Measurements from ENCODE around the gene APOBEC4. TPM values are rescaled to one million over a fixed set of nuclear protein-coding genes. Genes with fewer than 3 reads are reported as not detected.

APOBEC4 gene
- total and polyA plus RNA-seq, 8 donors: not detected

DNA sequence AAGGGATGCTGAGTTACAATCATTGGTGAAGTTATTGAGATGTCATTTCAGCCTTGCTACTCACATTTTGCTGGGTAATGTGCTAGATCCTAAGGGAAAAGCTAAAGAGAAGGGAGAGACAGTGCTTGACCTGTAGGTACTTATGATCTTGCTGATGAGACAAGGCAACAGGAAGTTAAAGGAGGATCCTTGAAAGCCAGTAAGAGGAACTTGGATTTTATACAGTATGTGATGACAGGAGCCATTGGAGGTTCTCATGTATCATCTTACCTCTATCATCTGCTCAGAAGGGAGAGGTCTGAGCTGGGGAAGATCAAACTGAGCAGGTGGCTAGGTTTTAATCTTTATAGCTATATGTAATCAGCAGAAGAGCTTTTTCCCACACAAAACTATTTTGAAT, 6.3 kb downstream of the APOBEC4 start:
- intact Hi-C loops (cut with DNase I; ENCODE audit: low total_unique reads): no loop called here
- no peaks in the 10 kb centered on the region for H3K27me3 ChIP-seq
- no peak overlapping the region for H3K27ac ChIP-seq
- no peaks in the 10 kb centered on the region for H3K36me3 ChIP-seq
- peaks cover 0 to 2% (median 0%) of the 10 kb centered on the region in 4 donors for H3K4me1 ChIP-seq
- no peak for DNase-seq
- H3K9me3 ChIP-seq: no peaks in the 10 kb centered on the region
- TF ChIP-seq, protein P1, sequence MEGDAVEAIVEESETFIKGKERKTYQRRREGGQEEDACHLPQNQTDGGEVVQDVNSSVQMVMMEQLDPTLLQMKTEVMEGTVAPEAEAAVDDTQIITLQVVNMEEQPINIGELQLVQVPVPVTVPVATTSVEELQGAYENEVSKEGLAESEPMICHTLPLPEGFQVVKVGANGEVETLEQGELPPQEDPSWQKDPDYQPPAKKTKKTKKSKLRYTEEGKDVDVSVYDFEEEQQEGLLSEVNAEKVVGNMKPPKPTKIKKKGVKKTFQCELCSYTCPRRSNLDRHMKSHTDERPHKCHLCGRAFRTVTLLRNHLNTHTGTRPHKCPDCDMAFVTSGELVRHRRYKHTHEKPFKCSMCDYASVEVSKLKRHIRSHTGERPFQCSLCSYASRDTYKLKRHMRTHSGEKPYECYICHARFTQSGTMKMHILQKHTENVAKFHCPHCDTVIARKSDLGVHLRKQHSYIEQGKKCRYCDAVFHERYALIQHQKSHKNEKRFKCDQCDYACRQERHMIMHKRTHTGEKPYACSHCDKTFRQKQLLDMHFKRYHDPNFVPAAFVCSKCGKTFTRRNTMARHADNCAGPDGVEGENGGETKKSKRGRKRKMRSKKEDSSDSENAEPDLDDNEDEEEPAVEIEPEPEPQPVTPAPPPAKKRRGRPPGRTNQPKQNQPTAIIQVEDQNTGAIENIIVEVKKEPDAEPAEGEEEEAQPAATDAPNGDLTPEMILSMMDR (IDR thresholded peaks at IDR 0.05): no peak
- TF ChIP-seq EP300 (IDR thresholded peaks at IDR 0.05) (no peak), POLR2A (IDR thresholded peaks at IDR 0.05) (no peak), POLR2AphosphoS5 (IDR thresholded peaks at IDR 0.05) (no peak)
- no peak overlapping the region for H3K4me3 ChIP-seq

DNA sequence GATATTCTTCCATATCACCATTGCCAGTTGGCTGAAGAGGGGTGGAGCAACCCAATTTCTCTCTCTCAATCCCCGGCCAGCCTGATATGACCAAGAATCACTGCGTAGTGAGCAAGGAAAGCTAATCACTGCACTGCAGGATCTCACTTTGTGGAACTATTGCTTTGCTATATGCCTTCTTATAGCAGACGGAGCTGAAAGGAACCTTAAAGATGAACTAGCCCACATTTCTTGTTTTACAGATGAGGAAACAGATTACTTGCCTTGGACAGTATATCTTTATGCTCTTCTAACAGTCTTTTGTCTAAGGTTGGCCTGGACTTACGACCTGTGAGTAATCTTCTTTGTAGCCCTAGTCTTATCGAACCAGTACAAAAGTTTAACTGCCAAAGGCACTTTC, 7.6 kb downstream of the APOBEC4 start:
- H3K27me3 ChIP-seq: no peaks in the 10 kb centered on the region
- H3K36me3 ChIP-seq: no peaks in the 10 kb centered on the region
- no peak for DNase-seq
- H3K9me3 ChIP-seq: no peaks in the 10 kb centered on the region
- no peaks in the 10 kb centered on the region for H3K4me1 ChIP-seq
- WGBS, 5 donors: 73 to 85% (median 81%) methylated on average over 5 of the region's 5 CpGs
- H3K4me3 ChIP-seq: no peak overlapping the region
- no peak for TF ChIP-seq POLR2AphosphoS5 (IDR thresholded peaks at IDR 0.05)
- TF ChIP-seq, protein P1 (IDR thresholded peaks at IDR 0.05): no peak
- no peak for TF ChIP-seq EP300 (IDR thresholded peaks at IDR 0.05)
- no peak for TF ChIP-seq POLR2A (IDR thresholded peaks at IDR 0.05)
- intact Hi-C loops (cut with DNase I; ENCODE audit: low total_unique reads): no loop called here
- H3K27ac ChIP-seq: no peak overlapping the region

DNA sequence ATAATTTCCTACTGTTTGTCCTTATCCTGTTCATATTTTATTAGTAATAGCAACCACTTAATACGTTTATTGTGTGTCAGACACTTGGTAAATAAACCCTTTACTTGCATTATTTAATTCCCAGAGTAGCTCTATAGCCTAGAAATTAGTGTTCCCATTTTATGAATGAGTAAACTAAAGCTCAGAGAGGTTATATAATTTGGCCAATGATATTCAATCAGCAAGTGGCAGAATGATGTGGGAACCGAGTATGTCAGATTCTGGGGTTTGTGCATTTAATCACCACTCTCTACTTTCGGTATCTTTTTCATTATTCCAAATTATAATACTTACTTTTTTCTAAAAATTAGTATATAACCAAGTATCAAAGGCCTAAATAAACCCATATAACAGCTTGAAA, 10.9 kb downstream of the APOBEC4 start:
- Histone ChIP-seq H3K4me3 (no peak overlapping the region), H3K27me3 (no peaks in the 10 kb centered on the region), H3K9me3 (no peaks in the 10 kb centered on the region), H3K4me1 (no peaks in the 10 kb centered on the region), H3K36me3 (no peaks in the 10 kb centered on the region), H3K27ac (no peak overlapping the region)
- DNase-seq: no peak
- TF ChIP-seq, protein P1 (IDR thresholded peaks at IDR 0.05): no peak
- TF ChIP-seq EP300 (IDR thresholded peaks at IDR 0.05) (no peak), POLR2AphosphoS5 (IDR thresholded peaks at IDR 0.05) (no peak), POLR2A (IDR thresholded peaks at IDR 0.05) (no peak)
- 66 to 78% (median 73%) methylated on average over 3 of the region's 3 CpGs for WGBS, 5 donors
- intact Hi-C loops (cut with DNase I; ENCODE audit: low total_unique reads): no loop called here

DNA sequence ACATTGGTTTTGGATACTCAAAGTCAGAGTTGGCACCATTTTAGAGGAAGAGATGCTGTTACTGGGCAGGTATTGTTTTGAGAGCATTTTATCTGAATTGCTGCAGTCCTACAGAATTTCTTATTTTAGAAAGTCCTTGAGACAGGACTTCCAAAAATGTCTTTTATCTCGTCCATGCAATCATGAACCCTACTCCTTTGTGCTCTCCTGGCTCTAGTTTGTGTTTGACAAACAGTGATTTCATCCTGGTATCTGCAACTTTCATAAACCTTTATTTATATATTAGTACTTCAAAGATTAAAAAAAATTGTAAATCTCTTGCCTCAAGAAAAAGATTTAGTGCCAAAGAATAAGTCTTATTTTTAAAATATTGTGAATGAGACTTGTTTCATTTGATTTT, 12.9 kb downstream of the APOBEC4 start:
- intact Hi-C loops (cut with DNase I; ENCODE audit: low total_unique reads): no loop called here
- 17 to 38% (median 24%) methylated on average over 1 of the region's 1 CpG for WGBS, 5 donors
- no peak overlapping the region for H3K27ac ChIP-seq

More for the DNA sequence above, 12.9 kb downstream of the APOBEC4 start:
- DNase-seq: no peak
- Histone ChIP-seq H3K27me3 (no peaks in the 10 kb centered on the region), H3K36me3 (no peaks in the 10 kb centered on the region), H3K4me1 (peaks cover 0 to 11% (median 8%) of the 10 kb centered on the region in 4 donors), H3K4me3 (no peak overlapping the region), H3K9me3 (no peaks in the 10 kb centered on the region)
- TF ChIP-seq EP300 (IDR thresholded peaks at IDR 0.05) (no peak), POLR2A (IDR thresholded peaks at IDR 0.05) (no peak), POLR2AphosphoS5 (IDR thresholded peaks at IDR 0.05) (no peak)
- TF ChIP-seq, protein P1 (IDR thresholded peaks at IDR 0.05): no peak

All from stomach (tissue), 9 donors.